HCT116 (cell line): ENCODE data around the gene TYMP. TPM values are rescaled to one million over a fixed set of nuclear protein-coding genes. Genes with fewer than 3 reads are reported as not detected.

Source experiments
- ATAC-seq: fragments of 200-7000 bp; cut with Tn5 transposase; 2 replicates; pipeline ENCODE4 v1.9.1; 2020; ENCODE audit warnings: mild to moderate bottlenecking, moderate library complexity
- BruUV-seq: library from RNA; stranded (reverse); fragments of 400-500 nt; replicated peaks from 2 replicates; lab custom pipeline; 2021; lab: Mats Ljungman, UMichigan
- CTCF ChIA-PET: fragments of 300-600 bp; sonication (Branson Sonifier 250); formaldehyde crosslinking; loops from one replicate; lab custom pipeline; 2021; ENCODE audit warnings: antibody characterized with exemption; lab: Charles Lee
- POLR2A ChIA-PET: fragments of 300-600, 350-600 bp; sonication (Branson Sonifier 250); formaldehyde crosslinking; loops from one replicate; lab custom pipeline; 2021; ENCODE audit warnings: antibody characterized with exemption; lab: Charles Lee
- RAD21 ChIA-PET, 2 experiments: fragments of 300-600 bp; sonication (Branson Sonifier 250); formaldehyde crosslinking; loops; one replicate each; lab custom pipeline; 2023; ENCODE audit warnings: low total read pairs in 2 of 2; ENCODE audit not compliant: uncharacterized antibody in 2 of 2, unreplicated experiment in 2 of 2, low non-redundant PET in 1 of 2; lab: Charles Lee
- DNase-seq: peaks from one replicate; pipeline ENCODE4 v3.0.0-alpha.2; 2010; ENCODE audit warnings: low read depth, low spot score
- H2AFZ ChIP-seq: fragments of 200-600 bp; shearing (Covaris generic), sonication (generic); 2 replicates; pipeline ENCODE4 v1.6.1; 2017; ENCODE audit warnings: low read depth, mixed run types, mixed read lengths, antibody characterized with exemption, low read length; ENCODE audit not compliant: poor library complexity, severe bottlenecking
- H3K27ac ChIP-seq: 2 replicates; pipeline ENCODE4 v1.5.1; 2012; ENCODE audit warnings: low read depth, low read length
- H3K27me3 ChIP-seq: fragments of 200-600 bp; sonication (generic); 2 replicates; pipeline ENCODE4 v1.6.1; 2016; ENCODE audit warnings: mixed run types, low read length, mixed read lengths; ENCODE audit not compliant: insufficient read depth
- H3K36me3 ChIP-seq, 2 experiments: fragments of 200-500 bp in 1 of 2; fragments of 200-600 bp in 1 of 2; sonication (Bioruptor generic) in 1 of 2; sonication (generic) in 1 of 2; 2 replicates each; pipeline versions ENCODE4 v1.5.1 to v1.6.1; 2014 to 2016; ENCODE audit warnings: low read length in 2 of 2, inconsistent platforms in 1 of 2, mixed read lengths in 1 of 2, mixed run types in 1 of 2; ENCODE audit not compliant: insufficient read depth in 2 of 2, control insufficient read depth in 1 of 2
- H3K4me1 ChIP-seq, 2 experiments: fragments of 200-600 bp in 1 of 2; sonication (generic) in 1 of 2; 2 replicates each; pipeline versions ENCODE4 v1.5.1 to v1.6.1; 2012 to 2017; ENCODE audit warnings: low read length in 2 of 2, inconsistent platforms in 1 of 2, mild to moderate bottlenecking in 1 of 2, mixed read lengths in 1 of 2, mixed run types in 1 of 2, moderate library complexity in 1 of 2; ENCODE audit not compliant: insufficient read depth in 2 of 2, control insufficient read depth in 1 of 2
- H3K4me2 ChIP-seq: fragments of 200-600 bp; sonication (generic); 2 replicates; pipeline ENCODE4 v1.6.1; 2017; ENCODE audit warnings: mixed run types, low read length, mixed read lengths
- H3K4me3 ChIP-seq, 2 experiments: fragments of 200-600 bp in 1 of 2; sonication (generic) in 1 of 2; replicated peaks in 1 of 2; 2 replicates each; pipeline ENCODE4 v1.5.1; 2011 to 2016; ENCODE audit warnings: low read length in 2 of 2, control low read depth in 1 of 2, low read depth in 1 of 2, mild to moderate bottlenecking in 1 of 2, mixed read lengths in 1 of 2, mixed run types in 1 of 2
- H3K79me2 ChIP-seq: fragments of 200-600 bp; sonication (generic); 2 replicates; pipeline ENCODE4 v1.6.1; 2017; ENCODE audit warnings: mild to moderate bottlenecking, mixed run types, low read length, moderate library complexity, mixed read lengths; ENCODE audit not compliant: insufficient read depth
- H3K9ac ChIP-seq: fragments of 200-600 bp; sonication (generic); 2 replicates; pipeline ENCODE4 v1.6.1; 2016; ENCODE audit warnings: low read length, mixed read lengths
- H3K9me2 ChIP-seq: fragments of 200-600 bp; sonication (generic), shearing (Covaris generic); 2 replicates; pipeline ENCODE4 v1.6.1; 2017; ENCODE audit warnings: mixed run types, mild to moderate bottlenecking, moderate library complexity; ENCODE audit not compliant: insufficient read depth
- H3K9me3 ChIP-seq, 2 experiments: fragments of 200-500 bp in 1 of 2; fragments of 200-600 bp in 1 of 2; sonication (Bioruptor generic) in 1 of 2; sonication (generic) in 1 of 2; 2 replicates each; pipeline ENCODE4 v1.6.1; 2014 to 2017; ENCODE audit warnings: low read length in 2 of 2, mixed read lengths in 2 of 2, inconsistent platforms in 1 of 2, low read depth in 1 of 2, mild to moderate bottlenecking in 1 of 2, mixed run types in 1 of 2, moderate library complexity in 1 of 2; ENCODE audit not compliant: control insufficient read depth in 1 of 2, insufficient read depth in 1 of 2
- H4K20me1 ChIP-seq: fragments of 200-600 bp; sonication (generic), shearing (Covaris generic); 2 replicates; pipeline ENCODE4 v1.6.1; 2017; ENCODE audit warnings: mixed run types, mild to moderate bottlenecking, moderate library complexity; ENCODE audit not compliant: insufficient read depth
- ATF3 ChIP-seq: IDR thresholded peaks from 2 replicates; pipeline ENCODE4 v1.6.1; 2012
- CBX3 ChIP-seq: IDR thresholded peaks from 2 replicates; pipeline ENCODE4 v1.6.1; 2012; ENCODE audit warnings: low read depth
- CEBPB ChIP-seq: IDR thresholded peaks from 2 replicates; pipeline ENCODE4 v1.6.1; 2012; ENCODE audit warnings: low read depth
- CTCF ChIP-seq, 3 experiments: fragments of 200-600 bp in 1 of 3; sonication (generic) in 1 of 3; IDR thresholded peaks in 2 of 3; conservative IDR thresholded peaks in 1 of 3; 2 replicates each; pipeline ENCODE4 v1.5.1; 2012 to 2017; ENCODE audit warnings: low read depth in 2 of 3, low read length in 2 of 3, antibody characterized with exemption in 1 of 3, borderline replicate concordance in 1 of 3, control low read depth in 1 of 3, mild to moderate bottlenecking in 1 of 3, mixed read lengths in 1 of 3, mixed run types in 1 of 3, moderate library complexity in 1 of 3; ENCODE audit not compliant: insufficient read depth in 1 of 3
- ELF1 ChIP-seq: IDR thresholded peaks from 2 replicates; pipeline ENCODE4 v1.6.1; 2012; ENCODE audit warnings: low read depth, borderline replicate concordance
- FOSL1 ChIP-seq: IDR thresholded peaks from 2 replicates; pipeline ENCODE4 v1.6.1; 2012; ENCODE audit warnings: low read depth
- MAX ChIP-seq: IDR thresholded peaks from 2 replicates; pipeline ENCODE4 v1.6.1; 2012
- POLR2A ChIP-seq: IDR thresholded peaks from 2 replicates; pipeline ENCODE4 v1.7.0; 2011; ENCODE audit warnings: borderline replicate concordance; ENCODE audit not compliant: insufficient read depth, insufficient read length; ENCODE audit errors: extremely low read depth
- POLR2AphosphoS5 ChIP-seq: IDR thresholded peaks from 2 replicates; pipeline ENCODE4 v1.6.1; 2011; ENCODE audit warnings: mild to moderate bottlenecking, low read depth, low read length, moderate library complexity
- RAD21 ChIP-seq: IDR thresholded peaks from 2 replicates; pipeline ENCODE4 v1.6.1; 2012; ENCODE audit warnings: low read depth, mild to moderate bottlenecking
- SIN3A ChIP-seq: IDR thresholded peaks from 2 replicates; pipeline ENCODE4 v1.6.1; 2012; ENCODE audit warnings: low read depth
- SRF ChIP-seq: IDR thresholded peaks from 2 replicates; pipeline ENCODE4 v1.6.1; 2012; ENCODE audit warnings: low read depth
- ZFX ChIP-seq: fragments of 450-650 bp; IDR thresholded peaks from 2 replicates; pipeline ENCODE4 v1.6.1; 2017
- intact Hi-C: fragments of 100-400 bp; cut with micrococcal nuclease; formaldehyde crosslinking; loops from 2 replicates; pipeline ENCODE4 v1.10.0; 2022
- total RNA-seq: library from RNA; stranded (reverse); gene quantifications from one replicate; pipeline ENCODE4 v1.2.1, GENCODE V29; 2021; ENCODE audit not compliant: unreplicated experiment

Gene TYMP
- total RNA-seq, 1 experiment from 2014 or later: 43.2 TPM

GRCh38 chr22:50525858-50526107, 4.0 kb downstream of the TYMP start:
- ChIA-PET CTCF (interaction anchor here (0.7 to 1.7 kb wide), 19 partner anchors 11 to 377 kb away, joined by 3 to 21 read pairs (median 5); partner anchors contain the start of genes ARSA, HDAC10, KLHDC7B and LMF2), POLR2A (interaction anchor here (0.8 to 2.1 kb wide), 7 partner anchors 12 to 95 kb away, joined by 3 to 20 read pairs (median 5); partner anchors contain the start of genes CHKB, LMF2, NCAPH2 and SYCE3), RAD21 (interaction anchor here (0.8 to 2.2 kb wide), 4 partner anchors 18 to 126 kb away, joined by 4 to 8 read pairs (median 6); partner anchors contain the start of genes LMF2 (in 2 of the 2), NCAPH2 (in 1 of the 2) and SYCE3 (in 1 of the 2))
- Histone ChIP-seq H2AFZ (no peak overlapping the region), H4K20me1 (no peaks in the 10 kb centered on the region), H3K4me2 (peak overlapping the region; percentile 99), H3K36me3 (peaks cover 0 to 11% of the 10 kb centered on the region in 2 experiments; a peak in 2 of 4 replicates), H3K27ac (peak overlapping the region; percentile 100), H3K9me2 (no peaks in the 10 kb centered on the region), H3K9me3 (no peaks in the 10 kb centered on the region), H3K9ac (peak overlapping the region; percentile 93), H3K27me3 (no peaks in the 10 kb centered on the region), H3K4me3 (peak overlapping the region; percentile 78 to 85), H3K4me1 (peaks cover 13 to 66% of the 10 kb centered on the region in 2 experiments; a peak in 3 of 4 replicates), H3K79me2 (peaks cover 30% of the 10 kb centered on the region)
- intact Hi-C loops: loop anchor here (1.0 kb wide), 1 partner anchor 17 kb away; the partner anchor contains the start of gene NCAPH2
- no peak for DNase-seq
- no TSS peak for BruUV-seq
- ATAC-seq: peak; percentile 26
- no peak for TF ChIP-seq SRF
- 0 out of 6 replicates have a peak, but pooled peaks of 1 of the 3 experiments have one; percentile 47 for TF ChIP-seq CTCF (IDR thresholded peaks at IDR 0.05 in 2 of 3, conservative IDR thresholded peaks at IDR 0.05 in 1 of 3; ENCODE audit: borderline replicate concordance in 1 of 3, insufficient read depth in 1 of 3, low read depth in 2 of 3, low read length in 2 of 3)

GRCh38 chr22:50525104-50525857, 4.5 kb downstream of the TYMP start, which contains the start of gene SCO2:
Gene SCO2 (minus strand): TSS chr22:50525598. CDS start chr22:50524411, 1,187 bp downstream.
- Histone ChIP-seq H3K27ac (peak within 1 kb of the TSS; percentile 100), H3K27me3 (no peaks in the 10 kb centered on the region), H3K4me3 (peak within 1 kb of the TSS; percentile 78 to 85), H3K9ac (peak within 1 kb of the TSS; percentile 93), H3K4me1 (peaks cover 13 to 61% of the 10 kb centered on the region in 2 experiments; a peak in 3 of 4 replicates), H3K9me2 (no peaks in the 10 kb centered on the region), H2AFZ (no peak within 1 kb of the TSS), H4K20me1 (no peaks in the 10 kb centered on the region), H3K4me2 (peak within 1 kb of the TSS; percentile 99), H3K9me3 (no peaks in the 10 kb centered on the region), H3K79me2 (peaks cover 30% of the 10 kb centered on the region), H3K36me3 (peaks cover 0 to 11% of the 10 kb centered on the region in 2 experiments; a peak in 2 of 4 replicates)
- intact Hi-C loops: loop anchor here (1.0 kb wide), 1 partner anchor 17 kb away; the partner anchor contains the start of gene NCAPH2
- RAD21 ChIA-PET: interaction anchor here (0.8 to 2.2 kb wide), 4 partner anchors 17 to 125 kb away, joined by 4 to 8 read pairs (median 6); partner anchors contain the start of genes LMF2 (in 2 of the 2), NCAPH2 (in 1 of the 2) and SYCE3 (in 1 of the 2)
- TSS peak; percentile 29 for BruUV-seq
- CTCF ChIA-PET: interaction anchor here (0.7 to 1.7 kb wide), 19 partner anchors 11 to 376 kb away, joined by 3 to 21 read pairs (median 5); partner anchors contain the start of genes ARSA, HDAC10, KLHDC7B and LMF2
- ATAC-seq: peak; percentile 57
- DNase-seq: peak; percentile 93
- POLR2A ChIA-PET: interaction anchor here (0.8 to 2.1 kb wide), 7 partner anchors 11 to 95 kb away, joined by 3 to 20 read pairs (median 5); partner anchors contain the start of genes CHKB, LMF2, NCAPH2 and SYCE3
- TF ChIP-seq ATF3 (no peak), POLR2A (peak; percentile 79), CEBPB (no peak), ZFX (peak; percentile 40; the same call in 1 of the 2 replicates), SIN3A (no peak), MAX (no peak), CBX3 (no peak), FOSL1 (no peak), ELF1 (no peak), RAD21 (no peak), POLR2AphosphoS5 (peak; percentile 76)
